Uterus (tissue), 4 donors: ENCODE measurements around the gene ASPRV1. TPM values are rescaled to one million over a fixed set of nuclear protein-coding genes. Genes with fewer than 3 reads are reported as not detected.

ENCODE experiments used
- DNase-seq, 2 donors: peaks; one replicate each; pipeline ENCODE4 v3.0.0-alpha.2; 2019 to 2020
- H3K27ac ChIP-seq, 2 donors: fragments of 200-600 bp; sonication (generic); 1 replicate in 1 of 2; 2 replicates in 1 of 2; pipeline ENCODE4 v1.5.1; 2016 to 2018
- H3K27me3 ChIP-seq, 2 donors: fragments of 200-600 bp; sonication (generic); one replicate each; pipeline ENCODE4 v1.5.1; 2018 to 2019; ENCODE audit warnings: control low read depth in 1 of 2
- H3K36me3 ChIP-seq, 2 donors: fragments of 200-600 bp; sonication (generic); one replicate each; pipeline ENCODE4 v1.5.1; 2019; ENCODE audit warnings: control low read depth in 1 of 2
- H3K4me1 ChIP-seq, 2 donors: fragments of 200-600 bp; sonication (generic); one replicate each; pipeline ENCODE4 v1.5.1; 2018 to 2019; ENCODE audit warnings: control low read depth in 1 of 2
- H3K4me3 ChIP-seq, 2 donors: fragments of 200-600 bp; sonication (generic); 1 replicate in 1 of 2; 2 replicates in 1 of 2; pipeline ENCODE4 v1.5.1; 2018 to 2019; ENCODE audit warnings: mild to moderate bottlenecking in 1 of 2
- H3K9me3 ChIP-seq, 2 donors: fragments of 200-600 bp; sonication (generic); one replicate each; pipeline ENCODE4 v1.5.1; 2019; ENCODE audit warnings: control low read depth in 1 of 2
- POLR2A ChIP-seq, 2 donors: fragments of 450-650 bp; IDR thresholded peaks; one replicate each; pipeline ENCODE4 v1.6.1; 2016; ENCODE audit warnings: antibody characterized with exemption in 2 of 2, mild to moderate bottlenecking in 1 of 2, moderate library complexity in 1 of 2
- intact Hi-C: fragments of 100-400 bp; cut with DNase I; formaldehyde crosslinking; loops from one replicate; pipeline ENCODE4 v1.15.1; 2023; ENCODE audit warnings: low total_unique reads
- total RNA-seq, 4 donors: library from RNA; depleted of rRNA in 3 of 4; stranded (reverse); fragments of >200 nt in 3 of 4; gene quantifications; one replicate each; pipeline versions ENCODE4 v1.1.0 to v1.2.4, GENCODE V29; 2014 to 2023
- TF ChIP-seq, protein P1 (sequence below), 4 experiments: fragments of 200-600 bp in 2 of 4; fragments of 450-650 bp in 2 of 4; sonication (generic) in 2 of 4; IDR thresholded peaks; one replicate each; pipeline ENCODE4 v1.5.1; 2016 to 2019; ENCODE audit warnings: antibody characterized with exemption in 4 of 4, mild to moderate bottlenecking in 2 of 4, moderate library complexity in 1 of 4
- donor health status: DM: yes; HTN: yes; CAD: no.

The ASPRV1 gene
- total RNA-seq, 4 donors from 2014 or later = 4.4 to 8.1 (median 5.2) TPM; not detected in 1

DNA sequence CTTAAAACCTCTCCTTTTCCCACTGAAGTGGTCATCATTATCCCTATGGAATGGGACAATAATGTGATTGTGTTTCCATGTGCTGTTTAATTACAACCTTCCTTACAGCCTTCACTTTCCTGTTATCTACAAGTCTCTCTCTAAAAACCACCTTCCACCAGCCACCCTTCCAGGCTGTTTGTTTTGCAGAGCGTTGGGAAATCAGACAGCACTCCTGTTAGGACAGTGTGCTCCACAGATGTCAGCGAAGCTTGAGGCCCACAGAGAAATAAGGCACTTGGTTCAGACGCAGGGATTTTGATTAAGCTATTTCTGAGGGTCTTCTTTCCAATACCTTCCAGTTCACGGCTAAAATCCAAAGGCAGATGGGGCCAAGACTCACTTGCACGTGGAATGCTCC lies 32.3 kb upstream of the ASPRV1 start:
- Histone ChIP-seq H3K36me3 (no peaks in the 10 kb centered on the region), H3K9me3 (no peaks in the 10 kb centered on the region), H3K27ac (no peak overlapping the region), H3K4me1 (no peaks in the 10 kb centered on the region), H3K4me3 (no peak overlapping the region), H3K27me3 (no peaks in the 10 kb centered on the region)
- intact Hi-C loops = no loop called here
- no peak for DNase-seq
- TF ChIP-seq, protein P1, sequence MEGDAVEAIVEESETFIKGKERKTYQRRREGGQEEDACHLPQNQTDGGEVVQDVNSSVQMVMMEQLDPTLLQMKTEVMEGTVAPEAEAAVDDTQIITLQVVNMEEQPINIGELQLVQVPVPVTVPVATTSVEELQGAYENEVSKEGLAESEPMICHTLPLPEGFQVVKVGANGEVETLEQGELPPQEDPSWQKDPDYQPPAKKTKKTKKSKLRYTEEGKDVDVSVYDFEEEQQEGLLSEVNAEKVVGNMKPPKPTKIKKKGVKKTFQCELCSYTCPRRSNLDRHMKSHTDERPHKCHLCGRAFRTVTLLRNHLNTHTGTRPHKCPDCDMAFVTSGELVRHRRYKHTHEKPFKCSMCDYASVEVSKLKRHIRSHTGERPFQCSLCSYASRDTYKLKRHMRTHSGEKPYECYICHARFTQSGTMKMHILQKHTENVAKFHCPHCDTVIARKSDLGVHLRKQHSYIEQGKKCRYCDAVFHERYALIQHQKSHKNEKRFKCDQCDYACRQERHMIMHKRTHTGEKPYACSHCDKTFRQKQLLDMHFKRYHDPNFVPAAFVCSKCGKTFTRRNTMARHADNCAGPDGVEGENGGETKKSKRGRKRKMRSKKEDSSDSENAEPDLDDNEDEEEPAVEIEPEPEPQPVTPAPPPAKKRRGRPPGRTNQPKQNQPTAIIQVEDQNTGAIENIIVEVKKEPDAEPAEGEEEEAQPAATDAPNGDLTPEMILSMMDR (IDR thresholded peaks at IDR 0.05) = no peak
- TF ChIP-seq POLR2A (IDR thresholded peaks at IDR 0.05) = no peak

DNA sequence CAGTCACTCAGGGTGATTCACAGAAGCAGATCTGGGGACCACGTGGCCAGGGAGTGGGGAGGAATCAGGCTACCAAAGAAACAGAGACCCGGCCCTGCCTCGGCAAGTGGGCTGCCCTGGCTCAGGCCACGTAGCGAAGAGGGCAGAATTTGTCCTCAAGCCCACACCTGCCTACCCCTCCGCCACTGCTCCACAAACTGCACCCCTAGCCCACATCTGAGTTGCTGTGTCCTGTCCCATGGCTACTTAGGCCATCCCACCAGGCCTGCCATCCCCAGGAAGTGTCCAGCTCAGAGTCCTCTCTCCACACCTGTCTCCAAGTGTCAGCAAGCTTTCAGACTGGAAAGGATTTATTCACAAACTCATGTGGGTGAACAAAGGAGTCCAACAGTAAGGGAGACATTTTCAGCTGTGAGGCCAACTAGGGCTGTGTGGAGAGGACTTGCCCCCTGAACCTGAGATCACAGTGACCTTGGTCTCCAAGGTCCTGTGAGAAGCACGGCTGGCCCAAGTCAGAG lies 31.7 kb upstream of the ASPRV1 start:
- Histone ChIP-seq H3K9me3 (no peaks in the 10 kb centered on the region), H3K27ac (no peak overlapping the region), H3K4me3 (no peak overlapping the region), H3K36me3 (no peaks in the 10 kb centered on the region), H3K4me1 (no peaks in the 10 kb centered on the region), H3K27me3 (no peaks in the 10 kb centered on the region)
- intact Hi-C loops = no loop called here
- DNase-seq = no peak
- no peak for TF ChIP-seq POLR2A (IDR thresholded peaks at IDR 0.05)
- TF ChIP-seq, protein P1 (IDR thresholded peaks at IDR 0.05) = no peak

DNA sequence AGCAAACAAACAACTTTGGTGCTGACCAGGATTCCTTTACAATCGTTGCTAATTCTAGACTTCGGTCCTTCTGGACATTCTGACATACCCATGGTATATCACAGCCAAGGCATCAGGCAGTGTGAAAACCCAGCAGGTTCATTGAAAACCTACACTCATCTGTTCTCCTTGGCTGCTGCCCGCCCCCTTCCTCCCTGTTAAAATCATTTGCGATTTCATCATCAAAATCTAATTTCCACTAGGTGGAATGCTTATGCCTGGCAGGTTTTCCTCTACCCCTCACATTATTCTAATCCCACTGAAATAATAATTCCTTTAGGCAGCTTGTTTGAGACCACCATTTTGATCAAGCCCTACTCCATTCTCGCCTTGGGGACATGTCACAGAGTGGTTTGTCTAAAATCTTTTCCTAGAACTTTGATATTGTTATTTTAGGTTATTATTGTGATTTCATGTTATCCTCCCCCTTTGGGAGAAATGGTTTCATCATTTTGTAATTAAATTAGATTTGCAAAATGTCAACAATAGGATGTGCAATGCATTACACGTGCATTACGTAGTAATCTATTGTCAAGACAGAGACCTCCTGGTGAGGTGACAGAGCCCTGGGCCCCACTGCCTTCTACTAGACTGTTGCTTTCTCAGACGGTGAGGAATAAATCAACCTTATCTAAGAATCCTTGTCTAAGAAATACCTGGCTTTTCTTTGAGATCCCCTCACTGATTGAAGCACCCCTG lies 31.0 kb upstream of the ASPRV1 start:
- Histone ChIP-seq H3K27ac (no peak overlapping the region), H3K9me3 (no peaks in the 10 kb centered on the region), H3K4me1 (no peaks in the 10 kb centered on the region), H3K27me3 (no peaks in the 10 kb centered on the region), H3K4me3 (no peak overlapping the region), H3K36me3 (no peaks in the 10 kb centered on the region)
- TF ChIP-seq POLR2A (IDR thresholded peaks at IDR 0.05) = no peak
- TF ChIP-seq, protein P1 (IDR thresholded peaks at IDR 0.05) = no peak
- intact Hi-C loops = no loop called here
- DNase-seq = no peak

DNA sequence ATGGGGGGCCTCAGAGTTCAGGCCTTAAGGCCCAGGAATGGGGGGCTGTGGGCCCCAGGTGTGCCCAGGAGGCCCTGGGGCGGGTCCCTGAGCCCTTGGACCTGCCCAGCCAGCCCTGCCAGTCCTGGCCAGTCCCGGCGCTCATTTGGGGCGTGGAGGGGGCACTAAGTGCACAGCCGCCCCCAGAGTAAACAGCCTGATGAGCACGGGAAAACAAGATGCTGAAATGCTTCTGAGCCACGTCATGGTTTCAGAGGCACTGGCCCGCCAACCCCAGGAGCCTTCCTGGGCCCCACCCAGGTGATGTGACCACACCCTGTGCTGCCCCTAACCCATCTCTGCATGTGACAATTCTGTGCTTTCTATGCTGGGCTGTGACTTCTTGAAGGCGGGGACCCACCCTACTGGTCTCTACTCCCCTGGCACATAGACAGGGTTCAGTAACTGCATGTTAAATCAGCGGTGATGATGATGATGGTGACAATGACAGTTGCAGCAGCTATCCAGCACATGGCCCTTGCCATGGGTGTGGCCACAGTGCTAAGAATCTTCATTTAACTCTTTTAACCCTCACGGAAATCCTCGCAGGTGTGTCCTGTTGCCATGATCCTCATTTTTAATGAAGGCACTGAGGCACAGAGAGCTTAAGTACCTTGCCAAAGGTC lies 28.1 kb upstream of the ASPRV1 start:
- intact Hi-C loops = no loop called here
- DNase-seq = no peak
- no peak for TF ChIP-seq POLR2A (IDR thresholded peaks at IDR 0.05)
- TF ChIP-seq, protein P1 (IDR thresholded peaks at IDR 0.05) = no peak
- no peaks in the 10 kb centered on the region for H3K4me1 ChIP-seq
- H3K27ac ChIP-seq = no peak overlapping the region
- no peak overlapping the region for H3K4me3 ChIP-seq
- H3K36me3 ChIP-seq = no peaks in the 10 kb centered on the region
- no peaks in the 10 kb centered on the region for H3K9me3 ChIP-seq
- H3K27me3 ChIP-seq = no peaks in the 10 kb centered on the region

DNA sequence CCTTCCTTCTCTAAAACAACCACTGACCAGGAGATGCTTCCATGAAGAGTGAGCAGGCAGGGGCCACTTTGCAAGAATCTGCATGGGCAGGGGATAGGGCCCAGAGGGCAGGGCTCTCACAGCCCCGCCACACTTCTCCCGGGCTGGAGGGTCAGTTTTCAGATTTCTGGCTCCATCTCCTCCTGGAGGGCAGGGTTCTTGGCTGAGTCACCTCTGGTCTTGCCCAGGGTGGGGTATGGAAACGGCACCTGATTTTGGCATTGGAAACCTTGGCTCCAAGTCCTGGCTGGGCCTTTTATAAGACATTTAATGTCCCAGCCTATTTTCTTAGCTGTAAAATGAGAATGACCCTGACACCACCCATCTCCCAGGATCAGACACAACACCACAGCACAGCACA lies 27.6 kb upstream of the ASPRV1 start:
- TF ChIP-seq POLR2A (IDR thresholded peaks at IDR 0.05) = no peak
- TF ChIP-seq, protein P1 (IDR thresholded peaks at IDR 0.05) = no peak
- H3K4me3 ChIP-seq = no peak overlapping the region
- DNase-seq = no peak
- no peaks in the 10 kb centered on the region for H3K36me3 ChIP-seq
- intact Hi-C loops = no loop called here
- H3K27ac ChIP-seq = no peak overlapping the region
- H3K27me3 ChIP-seq = no peaks in the 10 kb centered on the region
- no peaks in the 10 kb centered on the region for H3K4me1 ChIP-seq
- no peaks in the 10 kb centered on the region for H3K9me3 ChIP-seq
